Measurements from ENCODE around the gene YTHDF1.

Gene YTHDF1

DNA sequence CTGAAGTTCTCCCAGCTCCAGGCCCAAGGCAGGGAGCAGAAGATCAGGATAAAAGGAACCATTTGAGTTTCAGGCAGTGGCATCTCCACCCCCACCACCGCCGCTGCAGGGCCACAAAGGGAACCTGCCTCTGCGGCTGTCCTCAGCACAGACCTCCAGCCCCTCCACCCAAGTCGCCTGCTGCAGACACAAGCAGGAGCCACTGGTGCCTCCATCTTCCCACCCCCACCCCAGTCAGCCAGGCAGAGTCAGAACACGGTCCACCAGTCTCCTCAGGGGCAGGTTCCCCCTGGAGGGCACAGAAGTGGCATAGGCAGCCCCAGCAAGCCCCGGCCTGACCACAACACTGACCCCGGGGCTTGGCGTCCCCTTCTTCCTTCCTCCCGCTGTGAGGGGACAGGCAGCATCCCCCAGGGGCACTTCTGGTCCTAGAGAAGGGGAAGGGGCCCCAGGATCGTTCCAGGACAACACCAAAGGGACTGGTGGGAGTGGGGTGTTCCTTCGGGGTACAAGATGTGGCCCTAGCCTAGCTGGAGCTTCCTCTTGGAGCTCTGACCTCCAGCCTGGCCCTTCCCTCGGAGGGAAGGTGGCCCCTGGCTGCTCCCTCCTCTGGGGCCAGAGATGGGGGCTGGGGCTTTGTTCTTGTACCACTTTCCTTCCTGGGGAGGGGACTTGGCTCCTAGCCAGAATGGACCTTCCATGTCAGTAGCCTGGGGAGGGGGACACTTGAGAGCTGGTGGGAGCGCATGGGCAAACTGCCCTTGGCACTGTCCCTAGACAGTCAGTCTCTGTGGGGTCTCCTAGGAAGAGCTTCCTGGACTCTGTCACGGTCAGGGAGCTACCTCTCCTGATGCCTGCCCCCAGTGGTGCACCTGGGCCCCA, 36.0 kb downstream of the YTHDF1 start:
- Histone ChIP-seq H3K4me3 (ENCODE audit: severe bottlenecking) (no peak overlapping the region), H3K27me3 (ENCODE audit: insufficient read depth, poor library complexity, severe bottlenecking) (peaks cover 71% of the 10 kb centered on the region)

DNA sequence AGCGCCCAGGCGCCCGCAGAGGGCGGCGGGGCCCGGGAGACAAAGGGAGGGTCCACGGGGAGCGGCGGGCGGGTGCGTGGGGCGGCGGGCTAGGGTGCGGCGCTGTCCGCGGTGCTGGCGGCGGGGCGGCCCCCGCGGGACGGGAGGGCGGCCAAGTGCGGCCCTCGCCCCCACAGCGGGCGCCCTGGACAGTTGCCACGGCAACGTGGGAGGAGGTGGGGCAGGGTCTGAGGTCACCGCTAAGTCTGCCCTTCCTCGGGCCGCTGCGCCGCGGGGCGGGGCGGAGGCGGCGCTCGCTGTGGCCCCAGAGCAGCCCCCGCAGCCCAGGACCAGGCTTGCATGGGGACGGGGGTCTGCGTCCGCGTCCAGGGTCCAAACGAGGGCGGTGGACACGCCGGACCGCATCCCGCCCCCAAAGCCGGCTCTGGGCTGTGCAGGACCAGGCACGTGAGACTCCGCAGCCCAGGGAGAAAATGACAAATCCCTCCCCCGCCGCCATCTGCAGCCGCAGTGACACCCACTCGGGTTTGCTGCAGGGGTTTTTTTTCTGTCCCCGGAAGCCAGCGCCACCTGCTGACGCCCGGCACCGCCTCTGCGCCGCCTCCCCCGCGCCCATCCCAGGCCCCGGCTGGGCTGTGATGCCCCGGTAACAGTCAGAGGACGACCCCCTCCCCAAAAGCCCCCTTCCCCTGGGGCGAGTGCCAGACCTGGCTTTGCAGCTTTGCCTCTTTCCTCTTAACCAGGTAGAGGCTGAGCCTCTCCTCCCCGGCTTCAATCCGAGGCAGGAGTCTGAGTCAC, 36.8 kb downstream of the YTHDF1 start:
- H3K27me3 ChIP-seq (ENCODE audit: insufficient read depth, poor library complexity, severe bottlenecking): peaks cover 80% of the 10 kb centered on the region
- H3K4me1 ChIP-seq (ENCODE audit: insufficient read depth, poor library complexity, severe bottlenecking): no peaks in the 10 kb centered on the region
- DNase-seq (ENCODE audit: low spot score) (no peak), ATAC-seq (ENCODE audit: low read depth) (peak; percentile 6; the same call in 1 of the 3 replicates)
- TF ChIP-seq, protein P1, sequence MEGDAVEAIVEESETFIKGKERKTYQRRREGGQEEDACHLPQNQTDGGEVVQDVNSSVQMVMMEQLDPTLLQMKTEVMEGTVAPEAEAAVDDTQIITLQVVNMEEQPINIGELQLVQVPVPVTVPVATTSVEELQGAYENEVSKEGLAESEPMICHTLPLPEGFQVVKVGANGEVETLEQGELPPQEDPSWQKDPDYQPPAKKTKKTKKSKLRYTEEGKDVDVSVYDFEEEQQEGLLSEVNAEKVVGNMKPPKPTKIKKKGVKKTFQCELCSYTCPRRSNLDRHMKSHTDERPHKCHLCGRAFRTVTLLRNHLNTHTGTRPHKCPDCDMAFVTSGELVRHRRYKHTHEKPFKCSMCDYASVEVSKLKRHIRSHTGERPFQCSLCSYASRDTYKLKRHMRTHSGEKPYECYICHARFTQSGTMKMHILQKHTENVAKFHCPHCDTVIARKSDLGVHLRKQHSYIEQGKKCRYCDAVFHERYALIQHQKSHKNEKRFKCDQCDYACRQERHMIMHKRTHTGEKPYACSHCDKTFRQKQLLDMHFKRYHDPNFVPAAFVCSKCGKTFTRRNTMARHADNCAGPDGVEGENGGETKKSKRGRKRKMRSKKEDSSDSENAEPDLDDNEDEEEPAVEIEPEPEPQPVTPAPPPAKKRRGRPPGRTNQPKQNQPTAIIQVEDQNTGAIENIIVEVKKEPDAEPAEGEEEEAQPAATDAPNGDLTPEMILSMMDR (IDR thresholded peaks at IDR 0.05; ENCODE audit: poor library complexity, severe bottlenecking): peak; percentile 87
- no peak overlapping the region for H3K27ac ChIP-seq (ENCODE audit: poor library complexity, severe bottlenecking)
- no peaks in the 10 kb centered on the region for H3K9me3 ChIP-seq (ENCODE audit: severe bottlenecking)
- no peak overlapping the region for H3K4me3 ChIP-seq (ENCODE audit: severe bottlenecking)
- no peaks in the 10 kb centered on the region for H3K36me3 ChIP-seq (ENCODE audit: low read depth)

More for the DNA sequence above, 36.0 kb downstream of the YTHDF1 start:
- no peak for DNase-seq (ENCODE audit: low spot score)
- Histone ChIP-seq H3K4me1 (ENCODE audit: insufficient read depth, poor library complexity, severe bottlenecking) (no peaks in the 10 kb centered on the region), H3K9me3 (ENCODE audit: severe bottlenecking) (no peaks in the 10 kb centered on the region), H3K27ac (ENCODE audit: poor library complexity, severe bottlenecking) (no peak overlapping the region), H3K36me3 (ENCODE audit: low read depth) (no peaks in the 10 kb centered on the region)
- TF ChIP-seq, protein P1 (IDR thresholded peaks at IDR 0.05; ENCODE audit: poor library complexity, severe bottlenecking): no peak
- ATAC-seq (ENCODE audit: low read depth): no peak

- Histone ChIP-seq H3K9me3 (ENCODE audit: severe bottlenecking) (no peaks in the 10 kb centered on the region), H3K4me3 (ENCODE audit: severe bottlenecking) (no peak overlapping the region), H3K4me1 (ENCODE audit: insufficient read depth, poor library complexity, severe bottlenecking) (no peaks in the 10 kb centered on the region), H3K27me3 (ENCODE audit: insufficient read depth, poor library complexity, severe bottlenecking) (peaks cover 86% of the 10 kb centered on the region), H3K36me3 (ENCODE audit: low read depth) (no peaks in the 10 kb centered on the region), H3K27ac (ENCODE audit: poor library complexity, severe bottlenecking) (no peak overlapping the region)
- ATAC-seq (ENCODE audit: low read depth) (no peak), DNase-seq (ENCODE audit: low spot score) (no peak)
- TF ChIP-seq, protein P1 (IDR thresholded peaks at IDR 0.05; ENCODE audit: poor library complexity, severe bottlenecking): no peak
These were observed 37.5 kb downstream of the YTHDF1 start for GRCh38 chr20:63178446-63178820.

- H3K9me3 ChIP-seq (ENCODE audit: severe bottlenecking): no peaks in the 10 kb centered on the region
- H3K4me3 ChIP-seq (ENCODE audit: severe bottlenecking): no peak overlapping the region
- H3K36me3 ChIP-seq (ENCODE audit: low read depth): no peaks in the 10 kb centered on the region
- H3K4me1 ChIP-seq (ENCODE audit: insufficient read depth, poor library complexity, severe bottlenecking): no peaks in the 10 kb centered on the region
- no peak overlapping the region for H3K27ac ChIP-seq (ENCODE audit: poor library complexity, severe bottlenecking)
- no peak for ATAC-seq (ENCODE audit: low read depth)
- peaks cover 91% of the 10 kb centered on the region for H3K27me3 ChIP-seq (ENCODE audit: insufficient read depth, poor library complexity, severe bottlenecking)
- TF ChIP-seq, protein P1 (IDR thresholded peaks at IDR 0.05; ENCODE audit: poor library complexity, severe bottlenecking): no peak
- DNase-seq (ENCODE audit: low spot score): no peak
These were observed 38.0 kb downstream of the YTHDF1 start for GRCh38 chr20:63177785-63178445.

Data from RWPE2 (cell line).